Upper lobe of right lung (tissue), 1 donor: ENCODE measurements around the gene TWIST2. TPM values are rescaled to one million over a fixed set of nuclear protein-coding genes. Genes with fewer than 3 reads are reported as not detected.

ENCODE experiments used
- ATAC-seq: fragments of 200-7000 bp; cut with Tn5 transposase; one replicate; pipeline ENCODE4 v1.9.1; 2020; ENCODE audit warnings: mild to moderate bottlenecking, moderate library complexity
- DNase-seq: peaks from one replicate; pipeline ENCODE4 v3.0.0-alpha.2; 2020
- H3K27ac ChIP-seq: fragments of 200-600 bp; one replicate; pipeline ENCODE4 v1.8.0; 2022
- H3K27me3 ChIP-seq: fragments of 200-600 bp; one replicate; pipeline ENCODE4 v1.8.0; 2022; ENCODE audit warnings: mild to moderate bottlenecking
- H3K36me3 ChIP-seq: fragments of 200-600 bp; one replicate; pipeline ENCODE4 v1.8.0; 2022
- H3K4me1 ChIP-seq: fragments of 200-600 bp; one replicate; pipeline ENCODE4 v1.8.0; 2022
- H3K4me3 ChIP-seq: fragments of 200-600 bp; one replicate; pipeline ENCODE4 v1.8.0; 2022; ENCODE audit warnings: mild to moderate bottlenecking
- H3K9me3 ChIP-seq: fragments of 200-600 bp; one replicate; pipeline ENCODE4 v1.8.0; 2022
- CTCF ChIP-seq: fragments of 200-600 bp; IDR thresholded peaks from one replicate; pipeline ENCODE4 v1.8.0; 2022; ENCODE audit warnings: antibody characterized with exemption
- intact Hi-C: fragments of 100-400 bp; cut with DNase I; formaldehyde crosslinking; loops from one replicate; pipeline ENCODE4 v1.11.0; 2022
- total RNA-seq: library from RNA; stranded (reverse); fragmentation: NEBNext Ultra II Directional; extraction: Animal tissue kit (Norgen Biotek cat#: 25700); gene quantifications from one replicate; pipeline ENCODE4 v1.2.1, GENCODE V29; 2021
- donor health status: DM: no; HTN: yes; CAD: no; lungs with severe emphysema.

Gene TWIST2
- total RNA-seq, 1 donor from 2014 or later, result 12.2 TPM

GRCh38 chr2:238954841-238955591 is 107.1 kb downstream of the TWIST2 start:
- Histone ChIP-seq H3K27ac (no peak overlapping the region), H3K36me3 (no peaks in the 10 kb centered on the region), H3K4me3 (no peak overlapping the region), H3K9me3 (no peaks in the 10 kb centered on the region), H3K4me1 (no peaks in the 10 kb centered on the region), H3K27me3 (peaks cover 18% of the 10 kb centered on the region)
- DNase-seq, result no peak
- no peak for TF ChIP-seq CTCF
- intact Hi-C loops, result no loop called here
- ATAC-seq, result no peak

GRCh38 chr2:238955648-238956531 is 108.0 kb downstream of the TWIST2 start:
- Histone ChIP-seq H3K4me1 (no peaks in the 10 kb centered on the region), H3K4me3 (no peak overlapping the region), H3K27ac (no peak overlapping the region), H3K36me3 (no peaks in the 10 kb centered on the region), H3K9me3 (no peaks in the 10 kb centered on the region), H3K27me3 (peaks cover 18% of the 10 kb centered on the region)
- DNase-seq, result no peak
- no peak for TF ChIP-seq CTCF
- no peak for ATAC-seq
- intact Hi-C loops, result no loop called here

DNA sequence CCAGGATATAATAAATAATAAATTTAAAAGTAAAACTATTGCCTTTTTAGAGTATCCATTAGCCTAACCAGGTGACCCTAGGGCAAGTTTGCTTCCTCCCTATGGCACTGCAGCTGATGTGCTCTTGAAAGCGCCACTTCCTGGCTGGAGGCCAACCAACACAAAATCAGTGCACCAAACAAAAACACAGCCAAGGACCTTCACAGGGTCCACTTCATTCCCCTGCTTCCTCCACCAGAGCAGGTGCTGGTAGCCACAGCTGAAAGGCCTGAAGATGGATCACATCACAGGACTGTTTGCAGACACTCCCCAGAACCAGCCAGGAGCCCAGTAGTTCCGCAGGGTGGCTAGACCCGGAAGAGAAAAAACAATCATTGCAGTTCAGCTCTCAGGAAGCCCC is 108.8 kb downstream of the TWIST2 start:
- intact Hi-C loops, result no loop called here
- Histone ChIP-seq H3K27me3 (peaks cover 18% of the 10 kb centered on the region), H3K4me1 (no peaks in the 10 kb centered on the region), H3K9me3 (no peaks in the 10 kb centered on the region), H3K27ac (no peak overlapping the region), H3K36me3 (no peaks in the 10 kb centered on the region), H3K4me3 (no peak overlapping the region)
- no peak for TF ChIP-seq CTCF
- ATAC-seq (no peak), DNase-seq (no peak)
